HEK293 (cell line): ENCODE results near the gene SLC1A7.

Source experiments
- CTCF ChIA-PET: fragments of 350-600 bp; formaldehyde crosslinking; extraction: SDS; loops from one replicate; lab custom pipeline; 2021; ENCODE audit warnings: antibody characterized with exemption; lab: Yijun Ruan, JAX
- POLR2A ChIA-PET: fragments of 300-600 bp; formaldehyde crosslinking; extraction: SDS; loops from one replicate; lab custom pipeline; 2020; ENCODE audit warnings: antibody characterized with exemption, inconsistent platforms; lab: Yijun Ruan, JAX
- H3K27ac ChIP-seq: fragments of 200-500 bp; sonication (Bioruptor generic); 2 replicates; pipeline ENCODE4 v1.5.1; 2014; ENCODE audit warnings: low read depth, low read length, control low read depth, inconsistent platforms; ENCODE audit errors: extremely low read depth
- H3K36me3 ChIP-seq, 2 experiments: fragments of 200-500 bp in 1 of 2; sonication (Bioruptor generic) in 1 of 2; 1 replicate in 1 of 2; 2 replicates in 1 of 2; pipeline ENCODE4 v1.5.1; 2014 to 2017; ENCODE audit warnings: inconsistent platforms in 2 of 2, low read length in 2 of 2; ENCODE audit not compliant: control insufficient read depth in 2 of 2, insufficient read depth in 1 of 2
- H3K4me1 ChIP-seq: fragments of 200-500 bp; sonication (Bioruptor generic); 2 replicates; pipeline ENCODE4 v1.5.1; 2014; ENCODE audit warnings: mild to moderate bottlenecking, low read length, inconsistent platforms; ENCODE audit not compliant: control insufficient read depth, insufficient read depth
- H3K4me3 ChIP-seq: 2 replicates; pipeline ENCODE4 v1.5.1; 2011; ENCODE audit warnings: low read depth, mild to moderate bottlenecking, control low read depth, low read length, moderate library complexity
- H3K9me3 ChIP-seq: fragments of 200-500 bp; sonication (Bioruptor generic); 2 replicates; pipeline ENCODE4 v1.5.1; 2014; ENCODE audit warnings: low read depth, low read length, inconsistent platforms; ENCODE audit not compliant: control insufficient read depth, insufficient read depth
- BCL11B ChIP-seq: fragments of 450-650 bp; formaldehyde crosslinking; IDR thresholded peaks from 2 replicates; pipeline ENCODE4 v1.5.1; 2016; ENCODE audit warnings: low read depth, missing biosample characterization, missing genetic modification characterization
- GLIS1 ChIP-seq: fragments of 450-650 bp; formaldehyde crosslinking; IDR thresholded peaks from 2 replicates; pipeline ENCODE4 v1.5.1; 2016; ENCODE audit warnings: missing biosample characterization, missing genetic modification characterization
- PRDM1 ChIP-seq: fragments of 450-650 bp; formaldehyde crosslinking; IDR thresholded peaks from 2 replicates; pipeline ENCODE4; 2016; ENCODE audit warnings: missing biosample characterization, missing genetic modification characterization
- SCRT2 ChIP-seq: fragments of 450-650 bp; formaldehyde crosslinking; IDR thresholded peaks from 2 replicates; pipeline ENCODE4 v1.5.1; 2016; ENCODE audit warnings: missing biosample characterization, missing genetic modification characterization
- ZFP3 ChIP-seq: fragments of 450-650 bp; formaldehyde crosslinking; IDR thresholded peaks from 2 replicates; pipeline ENCODE4 v1.5.1; 2016; ENCODE audit warnings: low read depth, missing biosample characterization, missing genetic modification characterization
- ZIC2 ChIP-seq: fragments of 450-650 bp; formaldehyde crosslinking; IDR thresholded peaks from 2 replicates; pipeline ENCODE4 v1.5.1; 2016; ENCODE audit warnings: missing biosample characterization, missing genetic modification characterization
- ZNF529 ChIP-seq: fragments of 450-650 bp; formaldehyde crosslinking; IDR thresholded peaks from 2 replicates; pipeline ENCODE4 v1.5.1; 2017; ENCODE audit warnings: missing genetic modification characterization, missing biosample characterization; ENCODE audit not compliant: insufficient replicate concordance
- ZNF654 ChIP-seq: fragments of 450-650 bp; formaldehyde crosslinking; IDR thresholded peaks from 2 replicates; pipeline ENCODE4 v1.5.1; 2016; ENCODE audit warnings: low read depth, missing biosample characterization, missing genetic modification characterization
- ZNF677 ChIP-seq: fragments of 450-650 bp; IDR thresholded peaks from 2 replicates; pipeline ENCODE4 v1.5.0; 2018; ENCODE audit warnings: missing biosample characterization, mild to moderate bottlenecking, missing genetic modification characterization, moderate library complexity
- TF ChIP-seq, protein P1 (sequence below): fragments of 450-650 bp; formaldehyde crosslinking; IDR thresholded peaks from 2 replicates; pipeline ENCODE4 v1.5.1; 2016; ENCODE audit warnings: missing biosample characterization, missing genetic modification characterization
- TF ChIP-seq, protein P2 (sequence below): fragments of 450-650 bp; IDR thresholded peaks from 2 replicates; pipeline ENCODE4 v1.5.1; 2018; ENCODE audit warnings: missing biosample characterization, missing genetic modification characterization

SLC1A7 gene

DNA sequence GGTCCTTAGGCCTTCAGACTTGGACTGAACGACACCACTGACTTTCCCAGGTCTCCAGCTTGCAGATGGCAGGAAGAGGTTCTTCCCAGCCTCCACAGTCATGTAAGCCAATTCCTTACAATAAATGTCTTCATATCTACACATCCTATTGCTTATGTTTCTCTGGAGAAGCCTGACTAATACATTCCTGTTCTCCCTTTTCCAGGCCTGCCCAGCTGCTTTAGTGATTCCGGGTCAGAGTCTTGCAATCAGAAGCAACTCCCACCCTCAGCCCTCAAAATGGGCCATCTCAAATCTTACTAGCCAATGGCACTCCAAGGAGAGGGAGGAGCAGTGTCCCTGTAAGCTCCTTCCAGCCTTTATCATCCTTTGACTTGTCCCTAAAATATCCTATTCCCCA is 37.8 kb upstream of the SLC1A7 start:
- no peak for TF ChIP-seq PRDM1 (tag by site-specific recombination)
- no peak for TF ChIP-seq ZIC2 (tag by site-specific recombination)
- ChIA-PET POLR2A (no interaction called here), CTCF (interaction anchor here (0.6 to 1.5 kb wide), 10 partner anchors 11 to 489 kb away, joined by 3 to 7 read pairs (median 3); no protein-coding TSS in a partner anchor)

DNA sequence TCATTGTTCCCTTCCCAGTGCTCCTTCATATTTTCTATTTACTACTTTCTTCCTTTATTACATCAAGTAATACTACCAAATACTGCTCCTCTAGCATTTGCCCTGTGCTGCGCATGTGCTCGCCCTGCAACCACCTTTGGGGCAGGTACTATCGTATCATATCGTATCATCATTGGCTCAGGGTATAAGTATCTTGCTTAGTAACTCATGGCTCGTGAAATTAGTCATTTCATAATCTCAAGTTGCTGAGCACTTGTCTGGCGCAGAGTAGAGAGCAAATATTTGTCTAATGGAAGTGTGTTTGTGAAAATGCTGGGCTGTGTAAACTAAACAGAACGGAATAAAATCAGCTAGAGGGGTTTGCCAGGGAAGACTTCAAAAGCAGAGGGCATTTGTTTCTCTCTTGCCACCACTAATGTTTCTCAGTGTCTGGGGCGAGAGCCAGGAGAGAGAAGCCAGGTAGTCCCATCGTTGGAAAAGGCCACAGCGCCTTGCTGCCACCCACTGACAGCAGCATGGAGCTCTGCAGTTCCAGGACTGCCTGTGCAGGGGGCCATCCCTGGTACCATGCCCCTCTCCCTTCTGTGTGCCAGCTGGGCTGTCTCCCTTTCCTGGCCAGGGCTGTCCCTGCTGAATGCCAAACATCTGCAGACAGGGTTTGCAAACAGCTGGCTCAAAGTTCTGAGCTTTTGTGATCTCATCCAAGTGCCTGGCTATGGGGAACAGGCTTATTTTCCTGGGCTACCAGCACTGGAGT is 34.2 kb upstream of the SLC1A7 start:
- ChIA-PET POLR2A (interaction anchor here (0.5 kb wide), 1 partner anchor 270 kb away, joined by 5 read pairs; no protein-coding TSS in a partner anchor), CTCF (interaction anchor here (1.1 to 1.5 kb wide), 5 partner anchors 9 to 271 kb away, joined by 4 read pairs; no protein-coding TSS in a partner anchor)
- Histone ChIP-seq H3K4me3 (no peak overlapping the region), H3K27ac (no peak overlapping the region), H3K9me3 (no peaks in the 10 kb centered on the region), H3K36me3 (no peaks in the 10 kb centered on the region), H3K4me1 (no peaks in the 10 kb centered on the region; the same call in 1 of the 2 replicates)
- TF ChIP-seq, protein P1, sequence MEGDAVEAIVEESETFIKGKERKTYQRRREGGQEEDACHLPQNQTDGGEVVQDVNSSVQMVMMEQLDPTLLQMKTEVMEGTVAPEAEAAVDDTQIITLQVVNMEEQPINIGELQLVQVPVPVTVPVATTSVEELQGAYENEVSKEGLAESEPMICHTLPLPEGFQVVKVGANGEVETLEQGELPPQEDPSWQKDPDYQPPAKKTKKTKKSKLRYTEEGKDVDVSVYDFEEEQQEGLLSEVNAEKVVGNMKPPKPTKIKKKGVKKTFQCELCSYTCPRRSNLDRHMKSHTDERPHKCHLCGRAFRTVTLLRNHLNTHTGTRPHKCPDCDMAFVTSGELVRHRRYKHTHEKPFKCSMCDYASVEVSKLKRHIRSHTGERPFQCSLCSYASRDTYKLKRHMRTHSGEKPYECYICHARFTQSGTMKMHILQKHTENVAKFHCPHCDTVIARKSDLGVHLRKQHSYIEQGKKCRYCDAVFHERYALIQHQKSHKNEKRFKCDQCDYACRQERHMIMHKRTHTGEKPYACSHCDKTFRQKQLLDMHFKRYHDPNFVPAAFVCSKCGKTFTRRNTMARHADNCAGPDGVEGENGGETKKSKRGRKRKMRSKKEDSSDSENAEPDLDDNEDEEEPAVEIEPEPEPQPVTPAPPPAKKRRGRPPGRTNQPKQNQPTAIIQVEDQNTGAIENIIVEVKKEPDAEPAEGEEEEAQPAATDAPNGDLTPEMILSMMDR (tag by site-specific recombination), result peak; percentile 20; the same call in 1 of the 2 replicates
- TF ChIP-seq ZFP3 (tag by site-specific recombination), result no peak
- peak; percentile 52 for TF ChIP-seq ZNF654
- peak; percentile 60 for TF ChIP-seq GLIS1

More for the DNA sequence above, 37.8 kb upstream of the SLC1A7 start:
- no peak overlapping the region for H3K4me3 ChIP-seq
- H3K9me3 ChIP-seq, result no peaks in the 10 kb centered on the region
- H3K27ac ChIP-seq, result no peak overlapping the region
- no peaks in the 10 kb centered on the region; the same call in 1 of the 2 replicates for H3K4me1 ChIP-seq
- H3K36me3 ChIP-seq, result no peaks in the 10 kb centered on the region

DNA sequence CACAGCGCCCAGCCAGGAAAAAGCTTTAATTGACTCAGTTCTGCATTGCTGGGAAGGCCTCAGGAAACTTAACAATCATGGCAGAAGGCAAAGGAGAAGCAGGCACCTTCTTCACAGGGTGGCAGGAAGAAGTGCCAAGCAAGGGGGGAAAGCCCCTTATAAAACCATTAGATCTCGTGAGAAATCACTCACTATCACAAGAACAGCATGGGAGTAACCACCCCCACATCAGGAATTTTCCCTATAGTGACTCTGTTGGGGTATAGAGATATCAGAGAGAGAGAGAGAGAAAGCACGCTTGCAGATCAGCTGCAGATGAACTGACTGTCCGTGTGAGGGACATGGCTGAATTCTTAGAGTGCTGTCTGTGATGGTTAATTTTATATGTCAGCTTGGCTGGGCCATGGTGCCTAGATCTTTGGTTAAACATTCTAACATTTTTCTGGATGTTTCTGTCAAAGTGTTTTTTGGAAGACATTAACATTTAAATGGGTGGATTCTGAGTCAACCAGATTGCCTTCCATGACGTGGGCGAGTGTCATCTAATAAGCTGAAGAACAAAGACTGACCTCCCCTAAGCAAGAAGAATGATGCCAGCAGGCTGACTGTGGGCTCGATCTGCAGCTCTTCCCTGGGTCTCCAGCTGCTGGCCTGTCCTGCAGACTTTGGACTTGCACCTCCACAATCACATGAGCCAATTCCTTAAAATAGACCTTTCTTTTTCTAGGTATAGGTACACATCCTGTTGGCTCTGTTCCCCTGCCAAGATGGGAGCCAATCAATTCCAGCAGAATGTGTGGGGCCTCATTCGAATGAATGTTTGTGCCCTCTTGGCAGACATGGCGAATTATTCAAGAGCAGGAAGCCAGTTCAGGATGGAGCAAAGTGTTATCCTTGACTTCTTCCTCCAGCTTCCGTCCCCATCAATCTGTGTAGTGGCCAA is 32.8 kb upstream of the SLC1A7 start:
- Histone ChIP-seq H3K4me3 (no peak overlapping the region), H3K27ac (no peak overlapping the region), H3K9me3 (no peaks in the 10 kb centered on the region), H3K36me3 (no peaks in the 10 kb centered on the region), H3K4me1 (no peaks in the 10 kb centered on the region; the same call in 1 of the 2 replicates)
- ChIA-PET POLR2A (no interaction called here), CTCF (interaction anchor here (1.3 to 1.5 kb wide), 2 partner anchors 11 to 135 kb away, joined by 3 to 4 read pairs; no protein-coding TSS in a partner anchor)
- TF ChIP-seq, protein P2, sequence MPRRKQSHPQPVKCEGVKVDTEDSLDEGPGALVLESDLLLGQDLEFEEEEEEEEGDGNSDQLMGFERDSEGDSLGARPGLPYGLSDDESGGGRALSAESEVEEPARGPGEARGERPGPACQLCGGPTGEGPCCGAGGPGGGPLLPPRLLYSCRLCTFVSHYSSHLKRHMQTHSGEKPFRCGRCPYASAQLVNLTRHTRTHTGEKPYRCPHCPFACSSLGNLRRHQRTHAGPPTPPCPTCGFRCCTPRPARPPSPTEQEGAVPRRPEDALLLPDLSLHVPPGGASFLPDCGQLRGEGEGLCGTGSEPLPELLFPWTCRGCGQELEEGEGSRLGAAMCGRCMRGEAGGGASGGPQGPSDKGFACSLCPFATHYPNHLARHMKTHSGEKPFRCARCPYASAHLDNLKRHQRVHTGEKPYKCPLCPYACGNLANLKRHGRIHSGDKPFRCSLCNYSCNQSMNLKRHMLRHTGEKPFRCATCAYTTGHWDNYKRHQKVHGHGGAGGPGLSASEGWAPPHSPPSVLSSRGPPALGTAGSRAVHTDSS (tag by site-specific recombination), result no peak
- TF ChIP-seq BCL11B (tag by site-specific recombination), result no peak
- no peak for TF ChIP-seq ZNF677 (tag by site-specific recombination)
- no peak for TF ChIP-seq ZNF529 (tag by site-specific recombination)
- no peak for TF ChIP-seq SCRT2 (tag by site-specific recombination)
